BJ (cell line): ENCODE results near the gene PLET1. TPM values are rescaled to one million over a fixed set of nuclear protein-coding genes. Genes with fewer than 3 reads are reported as not detected.

Experiments
- CTCF ChIA-PET: fragments of 350-600 bp; formaldehyde crosslinking; extraction: SDS; loops from one replicate; lab custom pipeline; 2021; ENCODE audit warnings: antibody characterized with exemption, inconsistent platforms; lab: Yijun Ruan, JAX
- POLR2A ChIA-PET: fragments of 300-600 bp; sonication (Branson Sonifier 250); formaldehyde crosslinking; extraction: SDS; loops from one replicate; lab custom pipeline; 2021; ENCODE audit warnings: antibody characterized with exemption; lab: Charles Lee
- DNase-seq: peaks from one replicate; pipeline ENCODE4 v3.0.0-alpha.2; 2011; ENCODE audit warnings: low read depth
- H3K27me3 ChIP-seq: 2 replicates; pipeline ENCODE4 v1.6.0; 2011; ENCODE audit warnings: low read length; ENCODE audit not compliant: control insufficient read depth, insufficient read depth
- H3K36me3 ChIP-seq: 2 replicates; pipeline ENCODE4 v1.5.1; 2011; ENCODE audit warnings: low read length; ENCODE audit not compliant: control insufficient read depth, insufficient read depth
- H3K4me3 ChIP-seq: 2 replicates; pipeline ENCODE4 v1.5.1; 2011; ENCODE audit warnings: low read depth, mild to moderate bottlenecking, control low read depth, low read length
- CTCF ChIP-seq: IDR thresholded peaks from 2 replicates; pipeline ENCODE4 v1.5.1; 2011; ENCODE audit warnings: low read depth, mild to moderate bottlenecking, control low read depth, inconsistent platforms, low read length, moderate library complexity; ENCODE audit not compliant: insufficient read depth
- polyA plus RNA-seq: library from polyadenylated mRNA; depleted of rRNA; stranded (reverse); fragments of >200 nt; gene quantifications from 2 replicates; pipeline ENCODE4 v1.2.3, GENCODE V29; 2011

The PLET1 gene
- polyA plus RNA-seq, 1 experiment: not detected

GRCh38 chr11:112292188-112292587 is 31.5 kb upstream of the PLET1 start:
- no peak for TF ChIP-seq CTCF
- Histone ChIP-seq H3K27me3 (no peaks in the 10 kb centered on the region), H3K36me3 (no peaks in the 10 kb centered on the region), H3K4me3 (no peak overlapping the region)
- DNase-seq: no peak
- POLR2A ChIA-PET: interaction anchor here (0.5 kb wide), 1 partner anchor 42 kb away, joined by 3 read pairs; no protein-coding TSS in a partner anchor
- CTCF ChIA-PET: interaction anchor here (2.0 kb wide), 1 partner anchor 263 kb away, joined by 7 read pairs; no protein-coding TSS in a partner anchor

GRCh38 chr11:112291191-112291590 is 30.5 kb upstream of the PLET1 start:
- ChIA-PET CTCF (interaction anchor here (0.8 to 2.0 kb wide), 2 partner anchors 264 to 297 kb away, joined by 3 to 7 read pairs; no protein-coding TSS in a partner anchor), POLR2A (no interaction called here)
- DNase-seq: no peak
- Histone ChIP-seq H3K36me3 (no peaks in the 10 kb centered on the region), H3K4me3 (no peak overlapping the region), H3K27me3 (no peaks in the 10 kb centered on the region)
- TF ChIP-seq CTCF: no peak

GRCh38 chr11:112290493-112290850 is 29.8 kb upstream of the PLET1 start:
- CTCF ChIA-PET: no interaction called here
- DNase-seq: no peak

GRCh38 chr11:112289588-112290492 is 29.2 kb upstream of the PLET1 start:
- H3K4me3 ChIP-seq: peak overlapping the region; percentile 65
- ChIA-PET CTCF (interaction anchor here (1.0 to 19.5 kb wide), 6 partner anchors 10 to 298 kb away, joined by 3 to 560 read pairs (median 6); partner anchors contain the start of gene PTS), POLR2A (no interaction called here)
- TF ChIP-seq CTCF: peak; percentile 67
- DNase-seq: no peak
- H3K36me3 ChIP-seq: no peaks in the 10 kb centered on the region
- H3K27me3 ChIP-seq: no peaks in the 10 kb centered on the region; the same call in 1 of the 2 replicates

More at GRCh38 chr11:112290493-112290850, 29.8 kb upstream of the PLET1 start:
- POLR2A ChIA-PET: no interaction called here
- TF ChIP-seq CTCF: no peak
- Histone ChIP-seq H3K4me3 (peak overlapping the region; percentile 65), H3K36me3 (no peaks in the 10 kb centered on the region), H3K27me3 (no peaks in the 10 kb centered on the region; the same call in 1 of the 2 replicates)

- TF ChIP-seq CTCF: no peak
- no peaks in the 10 kb centered on the region for H3K36me3 ChIP-seq
- no peaks in the 10 kb centered on the region; the same call in 1 of the 2 replicates for H3K27me3 ChIP-seq
- CTCF ChIA-PET: interaction anchor here (0.8 to 19.5 kb wide), 8 partner anchors 66 to 1002 kb away, joined by 3 to 560 read pairs (median 4); partner anchors contain the start of gene PTS
- DNase-seq: no peak
- H3K4me3 ChIP-seq: no peak overlapping the region
- POLR2A ChIA-PET: no interaction called here
Measured at GRCh38 chr11:112288021-112288420, 27.4 kb upstream of the PLET1 start.
